HT1080 (cell line): ENCODE measurements around the gene VMAC. TPM values are rescaled to one million over a fixed set of nuclear protein-coding genes. Genes with fewer than 3 reads are reported as not detected.

Experiments
- DNase-seq: peaks from one replicate; pipeline ENCODE4 v3.0.0-alpha.2; 2015; ENCODE audit warnings: low read depth
- total RNA-seq: library from RNA; depleted of rRNA; stranded (reverse); fragments of >200 nt; shearing (Covaris generic); gene quantifications from 2 replicates; pipeline ENCODE4 v1.2.3, GENCODE V29; 2014

The VMAC gene
- total RNA-seq, 1 experiment from 2014 or later: 1.3 TPM

DNA sequence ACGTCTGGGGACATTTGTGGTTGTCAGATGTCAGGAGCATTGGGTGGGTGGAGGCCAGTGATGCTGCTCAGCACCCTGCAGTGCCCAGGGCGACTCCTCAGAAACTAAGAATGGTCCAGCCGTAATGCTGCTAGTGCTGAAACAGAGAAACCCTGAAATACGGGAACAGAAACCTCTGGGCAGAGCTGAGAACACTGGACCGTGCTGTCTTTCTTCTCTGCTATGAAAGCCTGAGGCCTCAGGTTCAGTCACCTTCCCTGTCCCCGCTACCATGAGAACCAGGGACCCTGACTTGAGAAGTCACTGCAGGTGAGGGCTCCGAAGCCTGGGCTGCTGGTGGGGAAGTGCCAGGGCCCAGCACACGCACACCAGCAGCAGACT, 22.8 kb downstream of the VMAC start:
- no peak for DNase-seq

- DNase-seq: no peak
These were observed 24.5 kb downstream of the VMAC start for GRCh38 chr19:5929179-5929578.

DNA sequence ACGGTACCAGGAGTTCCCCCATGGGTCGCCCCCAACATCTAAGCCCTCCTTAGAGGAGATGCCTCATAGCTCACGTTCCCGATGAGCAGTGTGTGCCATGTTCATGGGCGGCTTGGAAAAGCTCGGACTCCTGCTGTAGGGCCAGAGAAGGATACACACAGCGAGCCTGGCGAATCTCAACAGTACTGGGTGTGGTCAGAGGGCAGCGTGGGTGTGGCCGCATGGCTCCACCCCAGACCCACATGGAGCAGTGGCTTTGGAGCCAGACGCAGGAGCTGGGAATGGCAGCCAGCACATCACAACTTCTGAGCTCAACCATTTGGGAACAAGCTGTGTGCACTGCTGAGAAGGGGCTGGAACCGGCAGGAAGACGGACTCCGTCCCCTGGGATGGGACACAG, 25.0 kb downstream of the VMAC start:
- DNase-seq: no peak

DNA sequence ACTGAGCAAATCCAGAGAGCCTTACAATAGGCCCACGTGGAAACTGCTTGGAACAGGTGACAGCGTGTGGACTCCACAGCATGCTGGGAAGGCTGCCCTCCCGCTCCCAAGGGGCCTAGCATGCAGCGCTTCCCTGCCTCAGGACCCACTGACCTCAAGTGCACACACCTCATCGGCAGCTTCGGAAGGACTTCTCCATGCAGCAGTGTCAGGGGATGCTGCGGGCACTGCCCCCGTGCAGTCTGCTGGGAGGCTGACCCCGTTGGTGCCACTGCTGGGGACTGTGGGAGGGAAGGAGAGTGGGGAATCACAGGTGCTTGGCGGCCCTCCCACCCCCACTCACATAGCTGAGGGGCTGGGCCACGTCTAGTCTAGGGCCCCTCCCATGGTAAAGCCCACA, 26.6 kb downstream of the VMAC start:
- no peak for DNase-seq

DNA sequence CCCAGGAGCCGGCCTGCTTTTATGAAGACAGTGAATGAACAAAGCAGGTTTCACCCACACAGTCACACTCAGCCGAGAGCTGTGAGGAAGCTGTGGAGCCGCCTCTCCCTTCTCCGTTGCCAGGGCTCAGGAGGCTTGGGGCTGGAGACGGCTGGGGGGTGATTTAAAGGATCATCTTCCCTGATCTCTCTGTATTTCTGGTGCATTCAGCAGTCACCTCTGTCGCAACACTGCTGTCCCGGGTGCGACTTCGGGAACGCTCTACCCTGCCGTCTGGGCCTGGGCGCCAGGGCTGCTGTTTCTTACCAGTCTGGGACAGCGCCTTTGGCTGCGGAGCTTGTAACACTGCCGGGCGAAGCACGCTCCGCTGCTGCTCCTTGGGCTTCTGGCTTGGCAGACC, 27.5 kb downstream of the VMAC start:
- no peak for DNase-seq

- no peak for DNase-seq
These were observed 28.1 kb downstream of the VMAC start for GRCh38 chr19:5932609-5933262.

DNA sequence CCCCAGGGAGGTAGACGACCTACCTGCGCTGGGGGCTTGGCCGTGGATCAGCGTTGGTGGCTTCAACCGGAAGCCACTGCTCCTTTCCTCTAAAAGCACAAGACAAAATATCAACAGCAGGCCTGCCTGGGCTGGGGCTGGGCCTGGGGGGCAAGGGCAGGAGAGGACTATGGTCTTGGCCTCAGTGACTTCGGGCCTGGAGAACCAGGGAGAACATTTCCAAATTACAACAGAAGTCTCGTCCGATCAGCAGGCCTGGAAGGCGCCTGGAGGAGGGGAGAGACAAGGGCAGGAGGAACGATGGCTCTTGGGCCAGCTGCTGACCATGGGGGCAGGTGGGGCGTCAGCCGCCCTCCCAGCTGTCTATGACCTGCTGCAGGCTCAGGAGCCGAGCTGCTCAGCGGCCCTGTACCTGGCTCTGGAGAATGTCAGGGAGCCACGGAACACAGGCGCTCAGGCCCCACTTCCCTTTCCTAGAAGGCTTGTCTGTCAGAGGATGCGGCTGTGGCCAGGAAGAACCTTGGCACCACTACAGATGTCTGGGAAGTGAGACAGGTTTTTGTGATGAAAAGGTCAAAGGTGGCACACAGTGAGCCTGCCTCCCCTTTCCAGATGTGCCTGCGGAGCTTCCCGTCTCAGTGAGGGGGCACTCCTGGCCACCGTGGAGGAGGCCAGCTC, 28.9 kb downstream of the VMAC start:
- no peak for DNase-seq

DNA sequence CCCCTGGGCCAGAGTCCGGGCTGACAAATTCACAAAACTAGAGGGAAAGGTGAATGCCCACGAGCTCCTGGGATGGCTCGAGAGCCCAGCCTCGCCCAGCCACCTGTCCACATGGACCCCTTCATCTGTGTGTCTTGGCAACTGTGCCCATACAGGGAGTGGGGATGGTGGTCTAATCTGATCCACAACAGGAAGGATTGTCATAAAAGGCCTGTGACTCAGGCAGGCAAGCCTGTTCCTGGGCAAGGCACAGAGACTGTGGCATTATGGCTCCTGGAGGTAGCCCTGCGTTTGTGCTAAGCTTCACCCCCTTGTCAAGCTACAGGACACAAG, 29.4 kb downstream of the VMAC start:
- DNase-seq: no peak

DNA sequence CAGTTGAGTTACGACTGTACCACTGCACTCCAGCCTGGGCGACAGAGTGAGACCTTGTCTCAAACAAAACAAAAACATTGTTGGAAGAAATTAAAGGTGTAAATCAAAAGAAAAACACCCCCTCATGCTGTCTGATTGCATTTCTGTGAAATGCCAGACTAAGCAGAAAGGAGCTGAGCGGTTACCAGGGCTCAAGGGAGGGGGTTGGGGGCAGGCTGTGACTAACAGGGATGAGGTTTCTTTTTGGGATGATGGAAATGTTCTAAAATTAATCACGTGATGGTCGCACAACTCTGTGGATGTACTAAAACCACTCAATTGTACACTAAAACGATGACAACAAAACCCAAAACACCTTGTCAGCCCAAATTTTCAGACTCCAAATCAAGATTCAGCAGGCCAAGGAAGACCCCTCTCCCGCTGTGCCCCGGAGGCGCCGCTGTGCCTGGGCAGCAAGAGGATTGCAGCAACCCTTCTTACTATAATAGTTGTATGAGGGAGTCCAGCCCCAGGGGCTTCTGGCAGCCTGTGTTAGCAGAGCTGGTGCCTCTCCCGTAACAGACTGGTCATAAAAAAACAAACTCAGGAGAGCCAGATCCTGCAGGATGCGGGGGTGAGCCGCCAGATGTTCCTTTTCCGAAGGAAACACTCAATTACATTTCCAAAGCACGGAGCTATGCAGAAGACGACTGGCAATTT, 30.3 kb downstream of the VMAC start:
- DNase-seq: no peak

DNA sequence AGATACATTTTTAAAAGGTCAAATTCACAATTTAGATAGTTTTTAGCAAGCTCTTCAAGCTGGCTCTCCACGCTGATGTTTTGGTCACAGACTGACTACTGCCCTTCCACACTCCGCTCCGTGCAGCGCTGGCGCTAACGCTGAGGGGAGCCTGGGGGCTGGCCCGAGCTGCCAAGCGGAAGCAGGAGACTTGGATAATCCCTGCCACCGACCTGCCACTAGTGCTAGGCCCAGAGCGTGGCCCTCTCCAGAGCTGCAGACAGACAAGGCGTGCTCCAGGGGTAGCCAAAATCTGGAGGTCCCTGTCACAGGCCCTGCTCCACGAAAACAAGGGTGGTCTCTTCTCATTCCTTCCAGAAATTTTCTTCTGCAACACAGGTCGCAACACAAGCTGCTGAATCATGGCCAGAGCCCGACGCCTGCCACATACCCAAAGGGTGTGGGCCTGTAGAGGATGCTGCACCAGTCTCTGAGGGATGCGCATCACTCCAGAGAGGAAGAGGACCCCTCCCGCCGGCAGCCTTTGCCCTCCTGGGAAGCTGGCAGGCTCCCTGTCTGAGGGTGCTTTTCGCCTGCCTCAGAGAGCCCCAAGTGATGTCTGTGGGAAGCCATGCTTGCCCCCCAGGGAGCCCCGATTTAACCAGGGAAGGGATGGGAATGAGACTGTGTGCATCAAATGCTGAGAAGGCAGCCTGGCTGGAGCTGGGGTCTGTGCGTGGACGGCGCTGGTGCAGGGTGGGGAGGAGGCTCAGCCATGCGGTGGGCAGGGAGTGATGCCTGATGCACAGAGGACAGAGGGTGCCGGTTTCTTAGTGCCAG, 31.0 kb downstream of the VMAC start:
- no peak for DNase-seq

- DNase-seq: no peak
These were observed 31.6 kb downstream of the VMAC start for GRCh38 chr19:5936292-5936592.

- no peak for DNase-seq
These were observed 32.9 kb downstream of the VMAC start for GRCh38 chr19:5937550-5937949.

GRCh38 chr19:5940260-5941208, 35.9 kb downstream of the VMAC start:
- no peak for DNase-seq

- DNase-seq: no peak
These were observed 37.0 kb downstream of the VMAC start for GRCh38 chr19:5941673-5942072.

- no peak for DNase-seq
These were observed 38.4 kb downstream of the VMAC start for GRCh38 chr19:5943045-5943444.

GRCh38 chr19:5943623-5944022, 39.0 kb downstream of the VMAC start:
- no peak for DNase-seq

GRCh38 chr19:5947435-5947834, 42.8 kb downstream of the VMAC start:
- DNase-seq: no peak

DNA sequence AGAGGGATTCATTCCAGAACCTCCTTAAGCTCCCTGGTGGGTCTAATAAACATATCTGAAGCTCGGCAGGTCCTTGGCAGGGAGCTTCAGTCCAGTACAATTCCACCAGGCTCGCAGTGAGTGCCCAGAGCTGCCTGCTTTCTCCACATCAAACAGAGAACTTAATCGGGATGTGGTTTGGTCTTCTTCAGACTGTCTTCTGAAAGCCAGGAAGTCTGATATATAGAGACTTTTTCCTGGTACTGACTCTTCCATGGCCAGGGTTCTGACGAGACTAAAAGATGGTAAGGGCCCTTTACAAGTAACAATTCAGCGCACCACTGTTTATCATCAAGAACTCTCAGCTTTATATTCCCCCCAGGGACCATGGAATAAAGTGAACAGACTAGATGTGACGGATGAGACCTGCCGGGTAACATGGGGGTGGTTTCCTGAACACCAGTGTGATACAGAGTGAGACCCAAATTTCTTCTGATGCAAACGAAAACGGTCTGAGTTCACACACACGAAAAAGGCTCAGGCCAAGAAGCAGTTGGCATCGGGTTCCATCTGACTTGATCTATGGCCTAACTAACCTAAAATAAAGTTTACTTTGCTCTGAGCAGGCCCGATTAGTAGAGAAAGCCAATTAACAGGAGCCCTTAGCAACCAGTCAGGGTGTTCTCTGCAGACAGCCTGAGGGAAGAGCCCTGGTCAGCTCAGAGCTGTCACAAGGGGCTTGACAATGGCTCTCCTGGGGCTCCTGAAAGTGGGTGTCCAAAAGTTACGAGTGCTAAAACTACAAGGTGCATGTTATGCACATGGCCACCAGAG, 44.3 kb downstream of the VMAC start:
- no peak for DNase-seq

GRCh38 chr19:5949792-5950305, 45.2 kb downstream of the VMAC start:
- no peak for DNase-seq

- DNase-seq: no peak
These were observed 46.1 kb downstream of the VMAC start for GRCh38 chr19:5950741-5951140.
